ENCODE data around the gene ASB3.
"Not testable (repeated sequence)": the region's sequence is repeated elsewhere in the genome, so short reads cannot be mapped to it uniquely, and the experiment has no call there.

ASB3 gene

DNA sequence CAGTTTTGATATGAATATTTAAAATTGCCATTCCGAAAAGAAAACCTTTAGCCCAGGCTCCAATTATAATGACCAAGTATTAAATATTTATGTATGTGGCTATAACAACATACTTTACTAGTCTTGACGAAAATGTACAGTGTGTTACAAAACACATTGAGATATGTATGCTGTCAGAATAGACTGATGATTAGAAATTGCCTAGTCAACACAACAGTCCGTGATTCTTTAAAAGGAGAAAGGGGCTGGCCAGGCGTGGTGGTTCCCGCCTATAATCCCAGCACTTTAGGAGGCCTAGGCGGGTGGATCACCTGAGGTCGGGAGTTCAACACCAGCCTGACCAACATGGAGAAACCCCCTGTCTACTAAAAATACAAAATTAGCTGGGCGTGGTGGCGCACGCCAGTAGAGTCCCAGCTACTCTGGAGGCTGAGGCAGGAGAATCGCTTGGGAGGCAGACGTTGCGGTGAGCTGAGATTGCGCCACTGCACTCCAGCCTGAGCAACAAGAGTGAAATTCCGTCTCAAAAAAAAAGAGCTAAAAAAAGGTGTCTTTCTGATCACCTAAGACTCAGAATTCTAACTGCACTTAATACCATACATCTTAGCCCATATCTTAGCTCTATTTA is 17.3 kb downstream of the ASB3 start:
- H3K4me1 Mint-ChIP-seq (ENCODE audit: low read depth) = peaks cover 41% of the 10 kb centered on the region
- peaks cover 62% of the 10 kb centered on the region for H3K36me3 Mint-ChIP-seq (ENCODE audit: low read depth)
- H3K27me3 Mint-ChIP-seq = no peaks in the 10 kb centered on the region
- no peak for DNase-seq
- H3K27ac Mint-ChIP-seq = peak overlapping the region; percentile 97
- H3K4me3 Mint-ChIP-seq = peak overlapping the region; percentile 96
- H3K9me3 Mint-ChIP-seq = no peaks in the 10 kb centered on the region

DNA sequence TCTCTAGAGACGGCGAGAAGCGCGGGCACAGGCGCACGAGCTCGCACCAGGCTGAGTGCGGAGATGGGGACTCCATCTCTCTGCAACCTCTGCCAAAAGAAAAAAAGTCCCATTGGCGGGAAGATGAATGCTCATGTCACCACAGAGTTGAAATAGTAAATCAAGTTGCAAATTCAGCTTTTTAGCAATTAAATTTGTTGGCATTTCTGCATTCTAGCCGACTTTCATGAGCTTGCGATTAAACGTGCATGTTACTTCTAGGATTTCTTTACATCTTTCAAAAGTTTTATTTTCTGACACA is 18.6 kb downstream of the ASB3 start:
- no peaks in the 10 kb centered on the region for H3K9me3 Mint-ChIP-seq
- DNase-seq = no peak
- peak overlapping the region; percentile 97 for H3K27ac Mint-ChIP-seq
- H3K4me1 Mint-ChIP-seq (ENCODE audit: low read depth) = peaks cover 36% of the 10 kb centered on the region
- peaks cover 64% of the 10 kb centered on the region for H3K36me3 Mint-ChIP-seq (ENCODE audit: low read depth)
- peak overlapping the region; percentile 96 for H3K4me3 Mint-ChIP-seq
- no peaks in the 10 kb centered on the region for H3K27me3 Mint-ChIP-seq

DNA sequence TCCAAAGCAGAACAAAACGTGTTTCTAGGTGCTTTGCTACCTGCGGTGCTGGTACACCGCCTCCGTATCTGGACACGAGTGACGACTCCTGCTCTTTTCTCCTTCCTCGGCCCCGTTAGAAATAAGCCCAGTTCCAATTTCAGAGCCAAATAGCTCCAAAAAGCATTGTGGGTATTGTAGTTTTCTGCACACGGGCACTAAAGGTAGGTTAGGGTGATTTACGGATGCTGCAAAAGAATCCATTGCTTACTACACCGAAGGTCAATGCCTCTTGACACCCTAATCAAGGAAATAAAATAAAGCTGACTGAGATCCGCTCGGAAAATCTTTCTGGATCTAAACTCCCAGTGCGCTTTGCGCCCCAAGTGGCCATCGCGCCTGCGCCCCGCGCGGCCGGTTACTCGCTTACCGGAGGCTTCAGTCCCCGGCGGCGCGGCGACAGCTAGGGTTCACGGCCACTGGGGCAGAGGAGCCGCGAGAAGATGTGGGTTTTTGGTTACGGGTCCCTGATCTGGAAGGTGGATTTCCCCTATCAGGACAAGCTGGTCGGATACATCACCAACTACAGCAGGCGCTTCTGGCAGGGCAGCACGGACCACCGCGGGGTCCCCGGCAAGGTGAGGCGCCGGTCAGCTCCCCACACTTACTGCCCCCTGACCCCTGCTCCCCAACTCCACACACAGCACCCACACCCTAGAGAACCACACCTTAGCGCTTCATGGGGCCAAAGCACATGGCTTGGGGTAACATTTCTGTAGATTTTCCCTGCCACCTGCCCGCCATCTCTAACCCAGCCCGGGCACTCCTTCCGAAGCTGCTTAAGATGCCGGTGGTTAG is 19.1 kb downstream of the ASB3 start, which contains the start of gene CHAC2:
Gene CHAC2, plus strand, starts transcription at position 400 of the 837 bp plus-strand sequence. Its CDS starts 83 bp downstream, at position 483.
- Mint-ChIP-seq H3K9me3 (no peaks in the 10 kb centered on the region), H3K4me1 (ENCODE audit: low read depth) (peaks cover 36% of the 10 kb centered on the region), H3K27me3 (no peaks in the 10 kb centered on the region), H3K36me3 (ENCODE audit: low read depth) (peaks cover 65% of the 10 kb centered on the region), H3K27ac (peak within 1 kb of the TSS; percentile 97), H3K4me3 (peak within 1 kb of the TSS; percentile 96)
- DNase-seq = peak; percentile 89

DNA sequence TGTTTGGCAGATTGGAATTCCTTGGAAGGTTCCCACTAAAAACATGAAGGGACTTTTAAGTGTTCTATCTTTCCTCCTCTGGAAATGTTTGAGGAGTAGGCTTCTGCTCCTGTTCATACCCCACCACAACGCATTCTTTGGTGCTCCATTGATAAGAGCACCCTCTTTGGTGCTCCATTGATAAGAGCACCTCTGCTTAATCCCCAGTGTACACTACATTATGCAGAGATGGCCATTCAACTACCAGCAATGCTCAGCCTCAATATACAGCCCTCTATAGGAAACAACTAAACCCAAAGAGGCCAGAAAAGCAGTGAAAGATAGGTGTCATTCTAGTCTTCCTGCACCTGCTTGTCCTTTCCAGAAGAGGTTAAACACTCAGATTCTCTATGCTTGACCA is 21.0 kb downstream of the ASB3 start:
- DNase-seq = no peak
- Mint-ChIP-seq H3K9me3 (no peaks in the 10 kb centered on the region), H3K27ac (no peak overlapping the region), H3K36me3 (ENCODE audit: low read depth) (peaks cover 68% of the 10 kb centered on the region), H3K27me3 (no peaks in the 10 kb centered on the region), H3K4me1 (ENCODE audit: low read depth) (peaks cover 31% of the 10 kb centered on the region), H3K4me3 (no peak overlapping the region)

DNA sequence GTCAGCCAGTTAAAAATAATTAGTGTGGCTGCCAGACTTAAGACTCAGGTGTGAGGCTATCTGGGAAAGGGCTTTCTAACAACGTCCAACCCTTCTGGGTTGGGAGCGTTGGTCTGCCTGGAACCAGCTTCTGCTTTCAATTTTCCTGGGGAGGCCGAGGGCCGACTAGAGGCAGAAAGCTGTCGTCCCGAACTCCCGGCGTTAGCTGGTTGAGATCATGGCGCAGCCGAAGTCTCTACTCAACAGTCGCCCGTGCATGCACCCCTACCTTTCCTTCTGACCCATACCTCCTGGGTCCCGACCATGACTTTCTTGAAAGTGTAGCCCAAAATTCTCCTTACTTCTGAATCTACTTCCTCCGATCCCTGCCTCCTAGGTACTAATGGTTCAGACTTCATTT is 29.5 kb downstream of the ASB3 start:
- not testable (repeated sequence) for H3K9me3 Mint-ChIP-seq, H3K4me3 Mint-ChIP-seq, H3K27me3 Mint-ChIP-seq, H3K27ac Mint-ChIP-seq, DNase-seq
- Mint-ChIP-seq H3K36me3 (ENCODE audit: low read depth) (peaks cover 62% of the 10 kb centered on the region), H3K4me1 (ENCODE audit: low read depth) (peaks cover 11% of the 10 kb centered on the region)

DNA sequence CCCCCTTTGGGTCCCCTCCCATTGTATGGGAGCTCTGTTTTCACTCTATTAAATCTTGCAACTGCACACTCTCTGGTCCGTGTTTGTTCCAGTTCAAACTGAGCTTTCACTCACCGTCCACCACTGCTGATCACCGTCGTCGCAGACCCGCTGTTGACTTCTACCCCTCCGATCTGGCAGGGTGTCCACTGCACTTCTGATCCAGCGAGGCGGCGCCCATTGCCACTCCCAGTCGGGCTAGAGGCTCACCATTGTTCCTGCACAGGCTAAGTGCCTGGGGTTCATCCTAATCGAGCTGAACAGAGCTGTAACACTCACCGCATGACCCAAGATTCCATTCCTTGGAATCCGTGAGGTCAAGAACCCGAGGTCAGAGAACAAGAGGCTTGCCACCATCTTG is 30.1 kb downstream of the ASB3 start:
- H3K4me3 Mint-ChIP-seq = no peak overlapping the region
- peak overlapping the region; percentile 71 for H3K27ac Mint-ChIP-seq
- peaks cover 57% of the 10 kb centered on the region for H3K36me3 Mint-ChIP-seq (ENCODE audit: low read depth)
- H3K9me3 Mint-ChIP-seq = no peaks in the 10 kb centered on the region
- no peaks in the 10 kb centered on the region for H3K27me3 Mint-ChIP-seq
- peaks cover 16% of the 10 kb centered on the region for H3K4me1 Mint-ChIP-seq (ENCODE audit: low read depth)
- DNase-seq = no peak

DNA sequence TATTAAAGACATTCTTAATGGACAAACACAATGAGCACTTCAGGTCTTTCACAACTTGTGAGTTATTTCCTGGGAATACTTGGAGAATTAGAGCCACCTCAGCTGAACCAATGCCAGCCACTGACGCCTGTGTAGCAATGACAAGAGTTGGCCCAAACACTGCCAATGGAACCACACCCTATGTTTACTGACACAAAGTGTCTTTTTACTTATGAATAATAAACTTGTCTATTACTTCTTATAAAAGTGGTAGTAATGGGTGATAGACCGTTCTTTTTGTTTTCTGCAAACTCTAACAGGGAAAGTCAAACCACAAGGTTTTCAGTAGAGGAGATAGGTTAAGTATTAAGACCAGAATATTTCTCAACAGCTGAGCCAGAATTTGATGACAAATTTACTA is 31.6 kb downstream of the ASB3 start:
- DNase-seq = no peak
- Mint-ChIP-seq H3K4me3 (no peak overlapping the region), H3K27ac (no peak overlapping the region), H3K36me3 (ENCODE audit: low read depth) (peaks cover 52% of the 10 kb centered on the region), H3K27me3 (no peaks in the 10 kb centered on the region), H3K4me1 (ENCODE audit: low read depth) (peaks cover 29% of the 10 kb centered on the region), H3K9me3 (no peaks in the 10 kb centered on the region)

DNA sequence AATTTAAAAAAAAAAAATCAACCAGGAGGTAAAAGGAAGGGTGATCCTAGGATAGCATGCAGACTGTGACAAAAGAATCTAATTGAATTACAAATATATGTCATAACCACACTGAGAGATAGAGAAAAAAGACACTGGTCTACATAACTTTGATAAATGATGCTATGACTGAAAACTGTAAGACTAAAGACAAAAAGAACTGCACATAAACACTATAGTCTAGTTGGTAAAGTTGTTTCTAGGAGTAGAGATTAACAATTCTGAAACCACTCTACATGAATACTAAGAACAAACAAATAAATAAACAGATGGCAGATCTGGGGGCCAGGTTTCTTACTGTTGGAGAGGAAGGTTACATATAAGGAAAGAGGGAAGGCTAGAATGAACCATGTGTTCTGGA is 33.7 kb downstream of the ASB3 start:
- peak overlapping the region; percentile 82 for H3K27ac Mint-ChIP-seq

DNA sequence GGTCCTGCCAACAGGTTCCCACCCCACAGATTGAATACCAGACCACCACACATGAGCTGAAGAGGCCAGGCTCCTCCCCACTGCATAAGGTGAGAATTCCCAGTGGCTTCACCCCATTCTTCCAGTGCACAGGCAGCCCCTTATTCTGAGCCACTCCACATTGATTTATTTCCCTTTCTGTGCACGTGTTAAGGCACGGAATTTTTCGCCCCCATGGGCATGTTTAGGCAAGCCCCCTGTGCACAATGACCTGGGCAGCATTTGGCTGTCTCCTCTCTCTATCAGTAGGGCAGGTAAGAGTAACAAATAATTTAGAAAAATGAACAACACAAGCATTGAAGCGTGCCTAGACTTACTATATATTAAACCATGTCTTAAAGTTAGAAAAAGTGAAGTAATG is 34.4 kb downstream of the ASB3 start:
- H3K27me3 Mint-ChIP-seq = no peaks in the 10 kb centered on the region
- H3K4me1 Mint-ChIP-seq (ENCODE audit: low read depth) = peaks cover 29% of the 10 kb centered on the region
- no peak overlapping the region for H3K4me3 Mint-ChIP-seq
- H3K9me3 Mint-ChIP-seq = no peaks in the 10 kb centered on the region
- H3K27ac Mint-ChIP-seq = peak overlapping the region; percentile 82
- no peak for DNase-seq
- H3K36me3 Mint-ChIP-seq (ENCODE audit: low read depth) = peaks cover 61% of the 10 kb centered on the region

More for the DNA sequence above, 33.7 kb downstream of the ASB3 start:
- Mint-ChIP-seq H3K4me3 (no peak overlapping the region), H3K36me3 (ENCODE audit: low read depth) (peaks cover 60% of the 10 kb centered on the region), H3K4me1 (ENCODE audit: low read depth) (peaks cover 29% of the 10 kb centered on the region), H3K9me3 (no peaks in the 10 kb centered on the region), H3K27me3 (no peaks in the 10 kb centered on the region)
- DNase-seq = no peak

DNA sequence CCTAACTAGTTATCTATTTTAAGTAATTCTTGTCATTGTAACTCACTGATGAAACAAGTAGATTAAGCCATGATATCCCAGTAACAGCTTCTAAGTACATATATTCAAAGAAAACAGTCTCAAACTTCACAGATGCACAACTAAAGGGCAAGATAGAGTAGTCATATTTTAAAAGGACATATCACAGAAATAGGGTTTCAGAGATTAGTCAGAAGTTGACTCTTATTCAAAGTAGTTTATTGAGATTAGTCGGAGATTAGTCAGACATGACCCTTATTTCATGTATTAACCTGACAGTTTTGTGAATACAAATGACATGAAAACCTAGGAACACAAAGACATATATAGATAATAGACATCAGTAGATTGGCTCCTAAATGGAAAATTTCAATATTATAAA is 35.0 kb downstream of the ASB3 start:
- Mint-ChIP-seq H3K4me1 (ENCODE audit: low read depth) (peaks cover 29% of the 10 kb centered on the region), H3K36me3 (ENCODE audit: low read depth) (peaks cover 61% of the 10 kb centered on the region), H3K27me3 (no peaks in the 10 kb centered on the region), H3K27ac (peak overlapping the region; percentile 82), H3K9me3 (no peaks in the 10 kb centered on the region), H3K4me3 (peak overlapping the region; percentile 25)
- no peak for DNase-seq

DNA sequence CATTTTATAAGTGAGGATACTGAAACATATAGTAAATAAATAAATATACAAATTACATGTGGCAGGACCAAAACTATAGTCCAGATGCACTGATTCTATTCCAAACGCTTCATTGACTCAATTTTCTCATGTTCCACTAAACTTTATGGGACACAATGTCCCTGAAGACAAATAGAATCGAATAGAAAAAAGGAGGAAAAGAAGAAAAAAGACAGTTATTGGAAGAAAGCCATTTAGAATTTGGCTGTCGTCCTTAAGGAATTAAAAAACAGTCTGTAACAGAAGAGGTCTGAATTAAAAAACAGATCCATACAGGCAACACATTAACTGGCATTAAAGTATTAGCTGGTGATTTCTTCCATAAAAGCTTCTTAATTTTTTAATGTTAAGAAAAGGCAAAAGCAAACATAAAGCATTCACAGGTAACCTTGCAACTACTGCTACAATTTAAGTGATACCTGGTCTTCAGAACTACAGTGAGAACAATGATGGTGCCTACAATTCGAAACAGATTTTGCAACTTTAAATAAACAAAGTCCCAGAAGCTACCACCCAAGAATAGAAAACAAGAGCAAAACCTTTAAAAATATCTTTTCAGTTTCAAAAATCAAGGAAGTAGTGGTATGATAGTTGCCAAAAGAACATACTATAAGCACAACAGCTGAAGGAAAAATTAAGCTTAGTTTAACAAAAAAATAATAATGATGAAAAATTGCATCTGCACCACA is 36.5 kb downstream of the ASB3 start:
- Mint-ChIP-seq H3K36me3 (ENCODE audit: low read depth) (peaks cover 61% of the 10 kb centered on the region), H3K9me3 (no peaks in the 10 kb centered on the region), H3K27ac (no peak overlapping the region), H3K27me3 (no peaks in the 10 kb centered on the region), H3K4me1 (ENCODE audit: low read depth) (peaks cover 29% of the 10 kb centered on the region), H3K4me3 (no peak overlapping the region)
- no peak for DNase-seq

DNA sequence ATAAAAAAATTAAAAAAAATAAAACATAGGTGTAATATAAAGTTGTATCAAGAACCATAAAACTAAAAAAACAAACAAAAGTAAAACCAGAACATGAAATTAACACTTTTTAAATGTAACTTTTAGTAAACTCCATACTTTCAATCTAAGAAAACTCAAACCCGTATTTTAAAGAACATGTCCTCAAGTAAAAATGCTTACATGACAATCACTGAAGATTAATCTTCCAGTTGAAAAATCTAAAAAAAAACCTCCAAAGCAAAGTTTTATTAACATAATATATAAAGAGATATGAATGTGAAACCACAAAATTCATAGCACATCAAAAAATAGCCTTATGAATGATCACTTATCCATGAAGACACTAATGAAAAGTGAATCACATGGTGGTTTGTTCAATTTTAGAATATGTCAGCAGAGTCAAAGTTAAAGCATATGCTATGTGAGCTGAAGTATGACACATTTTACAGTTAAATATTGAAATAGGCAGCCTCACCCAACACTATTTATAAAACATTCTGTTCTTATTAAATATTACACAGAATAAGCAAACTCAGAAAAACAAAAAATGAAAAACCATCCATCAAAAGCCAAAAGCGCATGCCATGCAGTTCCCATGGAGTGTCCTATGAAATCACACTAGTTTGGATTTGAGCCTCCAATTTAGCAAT is 42.2 kb downstream of the ASB3 start:
- Mint-ChIP-seq H3K4me1 (ENCODE audit: low read depth) (peaks cover 10% of the 10 kb centered on the region), H3K27me3 (no peaks in the 10 kb centered on the region), H3K9me3 (no peaks in the 10 kb centered on the region), H3K4me3 (no peak overlapping the region), H3K36me3 (ENCODE audit: low read depth) (peaks cover 60% of the 10 kb centered on the region), H3K27ac (no peak overlapping the region)
- DNase-seq = no peak

DNA sequence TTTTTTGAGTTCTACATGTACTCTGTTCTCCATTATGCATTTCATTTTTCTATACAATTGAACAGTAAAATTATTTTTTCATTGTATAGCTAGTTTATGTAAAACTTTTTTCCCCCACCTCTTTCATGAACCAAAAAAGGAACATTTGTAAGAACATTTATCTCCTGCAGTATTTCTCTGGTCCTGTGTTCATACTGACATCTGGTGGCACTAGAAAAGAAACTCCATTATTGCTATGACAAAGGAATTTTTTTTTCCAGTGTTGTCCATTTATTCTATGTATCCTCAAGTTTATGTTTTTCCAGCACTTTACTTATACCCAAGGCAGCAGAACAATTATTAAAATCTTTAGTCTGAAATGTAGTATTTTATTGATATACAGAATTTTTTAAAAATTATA is 46.6 kb downstream of the ASB3 start:
- no peaks in the 10 kb centered on the region for H3K27me3 Mint-ChIP-seq
- H3K4me3 Mint-ChIP-seq = no peak overlapping the region
- H3K27ac Mint-ChIP-seq = no peak overlapping the region
- H3K4me1 Mint-ChIP-seq (ENCODE audit: low read depth) = peaks cover 11% of the 10 kb centered on the region
- no peaks in the 10 kb centered on the region for H3K9me3 Mint-ChIP-seq
- H3K36me3 Mint-ChIP-seq (ENCODE audit: low read depth) = peaks cover 39% of the 10 kb centered on the region
- DNase-seq = no peak

DNA sequence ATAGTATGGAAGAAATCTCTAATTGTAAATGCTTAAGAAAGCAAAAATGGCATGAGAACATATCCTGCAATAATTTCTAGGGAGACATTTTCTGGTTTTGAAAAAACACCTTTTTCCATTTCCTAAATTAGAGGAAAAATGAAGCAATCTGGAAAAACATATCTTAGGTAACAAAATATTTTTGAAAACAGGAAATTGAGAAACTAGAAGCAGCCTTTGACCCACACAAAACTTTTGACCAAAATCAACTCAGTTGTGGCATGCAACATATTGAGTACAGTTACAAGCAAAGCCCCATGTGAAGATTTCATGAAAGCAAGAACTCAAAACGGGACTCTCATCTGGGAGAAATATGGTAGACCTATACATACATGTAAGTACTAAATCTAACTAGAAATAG is 47.7 kb downstream of the ASB3 start:
- Mint-ChIP-seq H3K9me3 (no peaks in the 10 kb centered on the region), H3K4me1 (ENCODE audit: low read depth) (peaks cover 11% of the 10 kb centered on the region), H3K36me3 (ENCODE audit: low read depth) (peaks cover 42% of the 10 kb centered on the region), H3K27me3 (no peaks in the 10 kb centered on the region), H3K4me3 (no peak overlapping the region), H3K27ac (no peak overlapping the region)
- DNase-seq = no peak
